ENCODE data around the gene MAP2K3. TPM values are rescaled to one million over a fixed set of nuclear protein-coding genes. Genes with fewer than 3 reads are reported as not detected.
A peak's percentile ranks its signal among the peaks of the same experiment; 100 is the strongest.
"Not testable (repeated sequence)": the region's sequence is repeated elsewhere in the genome, so short reads cannot be mapped to it uniquely, and the experiment has no call there.

Gene MAP2K3
- total and polyA plus RNA-seq, 2 of the 4 experiments (the other 2 are of a cell fraction): 23.5 to 82.2 TPM

DNA sequence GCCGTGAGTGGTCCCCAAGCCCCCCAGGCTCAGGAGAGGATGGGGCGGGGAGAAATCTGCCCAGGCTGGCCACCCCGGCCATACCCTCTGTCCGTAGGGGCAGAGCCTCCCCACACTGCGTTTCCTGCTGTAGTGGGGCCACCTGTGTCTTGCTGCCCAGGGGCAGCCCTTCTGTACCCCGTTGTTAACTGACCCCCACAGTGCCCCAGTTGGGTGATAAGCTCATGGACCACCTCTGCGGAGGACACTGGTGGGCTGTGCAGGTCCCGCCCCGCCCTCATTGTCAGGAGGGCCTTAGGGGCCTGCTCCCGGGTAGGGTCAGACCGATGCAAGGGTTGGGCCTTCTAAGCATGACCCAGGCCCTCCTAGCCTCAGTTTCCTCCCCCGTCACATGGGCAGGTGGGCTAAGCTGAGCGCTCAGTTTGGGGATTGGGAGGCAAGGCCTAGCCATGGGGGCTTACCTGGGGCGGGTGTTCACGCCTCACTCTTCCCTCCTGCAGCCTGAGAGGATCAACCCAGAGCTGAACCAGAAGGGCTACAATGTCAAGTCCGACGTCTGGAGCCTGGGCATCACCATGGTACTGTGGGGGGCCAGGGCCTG, 20.1 kb downstream of the MAP2K3 start:
- H2AK9ac ChIP-seq (replicated peaks; ENCODE audit: low read depth, low read length, poor library complexity); H3K9me3 ChIP-seq (ENCODE audit: control insufficient read depth, insufficient read depth, low read length); BruUV-seq (replicated peaks); intact Hi-C loops (cut with micrococcal nuclease); H2BK120ac ChIP-seq (ENCODE audit: low read depth, low read length); H3K9ac ChIP-seq (ENCODE audit: low read depth, low read length); H2AFZ ChIP-seq (replicated peaks; ENCODE audit: low read length, poor library complexity); H3K4ac ChIP-seq (ENCODE audit: low read depth, low read length); H3K9me1 ChIP-seq (ENCODE audit: insufficient read depth, low read length); DNase-seq; H4K91ac ChIP-seq (ENCODE audit: insufficient read depth, low read depth, low read length); H3K27me3 ChIP-seq (ENCODE audit: control insufficient read depth, insufficient read depth, low read length); H2AK5ac ChIP-seq (ENCODE audit: low read depth, low read length); H3K23ac ChIP-seq (ENCODE audit: low read depth, low read length); H2BK15ac ChIP-seq (ENCODE audit: low read depth, low read length); H2BK5ac ChIP-seq (ENCODE audit: low read depth, low read length, poor library complexity, severe bottlenecking); H2BK20ac ChIP-seq (ENCODE audit: low read depth, low read length); ATAC-seq (ENCODE audit: low read depth); dilution Hi-C loops (cut with HindIII; ENCODE audit: low sequenced_read_pairs, unreplicated experiment); POLR2A ChIA-PET (ENCODE audit: unreplicated experiment); H4K8ac ChIP-seq (ENCODE audit: low read depth in 2 of 2, low read length in 2 of 2); H3K4me3 ChIP-seq (ENCODE audit: insufficient read depth, low read depth, low read length); H3K56ac ChIP-seq (ENCODE audit: extremely low read depth, insufficient read depth, low read length); H3K18ac ChIP-seq (ENCODE audit: low read depth, low read length); H3K4me1 ChIP-seq (ENCODE audit: control insufficient read depth, insufficient read depth, low read length); H3K14ac ChIP-seq (replicated peaks; ENCODE audit: low read depth, low read length); H4K5ac ChIP-seq (ENCODE audit: low read depth, low read length); H3K4me2 ChIP-seq (ENCODE audit: low read depth, low read length); CTCF ChIA-PET: not testable (repeated sequence)
- peaks cover 11 to 44% of the 10 kb centered on the region in 2 experiments; a peak in 3 of 4 replicates for H3K79me1 ChIP-seq (ENCODE audit: low read depth in 1 of 2, low read length in 2 of 2)
- in situ Hi-C loops (cut with MboI; ENCODE audit: low sequenced_read_pairs): loop anchor here (25.0 kb wide), 1 partner anchor 483 kb away; no protein-coding TSS in a partner anchor
- H3K27ac ChIP-seq (ENCODE audit: insufficient read depth, low read length): peak overlapping the region; percentile 28; the same call in 1 of the 2 replicates
- peaks cover 27% of the 10 kb centered on the region for H4K20me1 ChIP-seq (ENCODE audit: insufficient read depth, low read length)
- peaks cover 60% of the 10 kb centered on the region for H3K36me3 ChIP-seq (ENCODE audit: control insufficient read depth, insufficient read depth, low read length)
- 62% methylated on average over 9 of the region's 17 CpGs; no CpG with 5 or more reads in 1 of the 2 experiments for WGBS, 2 experiments (ENCODE audit: extremely low coverage in 2 of 2, insufficient read length in 1 of 2)

DNA sequence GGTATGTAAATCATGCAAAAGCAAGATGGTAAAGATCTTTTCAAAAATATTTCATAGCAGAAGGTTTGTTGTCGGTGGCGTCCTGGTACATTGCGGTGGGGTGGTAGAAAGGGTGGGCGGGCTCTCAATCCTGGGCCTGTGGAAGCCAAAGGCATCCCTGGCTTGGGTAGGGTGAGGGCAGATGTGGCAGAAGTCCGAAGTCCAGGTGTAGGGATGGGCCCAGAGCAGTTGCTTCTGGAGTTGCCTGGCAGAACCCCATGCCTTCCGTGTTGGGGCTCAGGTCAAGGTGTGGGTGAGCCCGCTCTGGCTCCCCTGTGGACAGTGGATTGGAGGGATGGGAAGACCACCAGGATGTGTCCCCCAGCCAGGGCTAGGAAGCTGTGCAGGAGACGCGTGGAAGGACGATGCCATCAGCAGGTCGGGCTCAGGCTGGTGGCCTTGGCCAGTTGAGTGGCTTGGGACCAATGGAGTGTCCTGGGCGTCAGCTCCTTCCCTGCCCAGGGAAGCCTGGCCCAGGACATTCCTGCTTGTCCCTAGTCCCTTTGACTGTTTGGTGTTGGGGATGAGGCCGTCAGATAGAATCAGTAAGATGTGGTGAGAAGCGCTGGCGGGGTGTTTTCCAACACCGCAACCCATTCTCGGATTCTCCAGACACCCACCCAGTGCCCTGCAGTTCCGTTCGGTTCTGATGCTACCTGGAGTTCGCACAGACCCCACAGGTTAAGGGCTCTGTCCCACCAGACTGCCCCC, 21.1 kb downstream of the MAP2K3 start:
- Histone ChIP-seq H3K27ac (ENCODE audit: insufficient read depth, low read length) (peak overlapping the region; percentile 59; the same call in 1 of the 2 replicates), H4K20me1 (ENCODE audit: insufficient read depth, low read length) (peaks cover 18% of the 10 kb centered on the region), H3K79me1 (ENCODE audit: low read depth in 1 of 2, low read length in 2 of 2) (peaks cover 7 to 34% of the 10 kb centered on the region in 2 experiments; a peak in 3 of 4 replicates), H3K36me3 (ENCODE audit: control insufficient read depth, insufficient read depth, low read length) (peaks cover 59% of the 10 kb centered on the region)
- H2AK9ac ChIP-seq (replicated peaks; ENCODE audit: low read depth, low read length, poor library complexity); H3K23ac ChIP-seq (ENCODE audit: low read depth, low read length); dilution Hi-C loops (cut with HindIII; ENCODE audit: low sequenced_read_pairs, unreplicated experiment); H2AFZ ChIP-seq (replicated peaks; ENCODE audit: low read length, poor library complexity); BruUV-seq (replicated peaks); H3K18ac ChIP-seq (ENCODE audit: low read depth, low read length); H2BK120ac ChIP-seq (ENCODE audit: low read depth, low read length); H3K4me2 ChIP-seq (ENCODE audit: low read depth, low read length); POLR2A ChIA-PET (ENCODE audit: unreplicated experiment); H4K5ac ChIP-seq (ENCODE audit: low read depth, low read length); H2BK15ac ChIP-seq (ENCODE audit: low read depth, low read length); H3K4ac ChIP-seq (ENCODE audit: low read depth, low read length); H3K9ac ChIP-seq (ENCODE audit: low read depth, low read length); H4K8ac ChIP-seq (ENCODE audit: low read depth in 2 of 2, low read length in 2 of 2); H3K9me3 ChIP-seq (ENCODE audit: control insufficient read depth, insufficient read depth, low read length); H3K27me3 ChIP-seq (ENCODE audit: control insufficient read depth, insufficient read depth, low read length); H3K4me3 ChIP-seq (ENCODE audit: insufficient read depth, low read depth, low read length); CTCF ChIA-PET; H4K91ac ChIP-seq (ENCODE audit: insufficient read depth, low read depth, low read length); H2BK20ac ChIP-seq (ENCODE audit: low read depth, low read length); H2AK5ac ChIP-seq (ENCODE audit: low read depth, low read length); H3K9me1 ChIP-seq (ENCODE audit: insufficient read depth, low read length); H3K56ac ChIP-seq (ENCODE audit: extremely low read depth, insufficient read depth, low read length); DNase-seq; ATAC-seq (ENCODE audit: low read depth); H3K14ac ChIP-seq (replicated peaks; ENCODE audit: low read depth, low read length); H2BK5ac ChIP-seq (ENCODE audit: low read depth, low read length, poor library complexity, severe bottlenecking); H3K4me1 ChIP-seq (ENCODE audit: control insufficient read depth, insufficient read depth, low read length); intact Hi-C loops (cut with micrococcal nuclease): not testable (repeated sequence)
- WGBS, 2 experiments (ENCODE audit: extremely low coverage in 2 of 2, insufficient read length in 1 of 2): 90% methylated on average over 2 of the region's 20 CpGs; no CpG with 5 or more reads in 1 of the 2 experiments
- in situ Hi-C loops (cut with MboI; ENCODE audit: low sequenced_read_pairs): loop anchor here (25.0 kb wide), 1 partner anchor 482 kb away; no protein-coding TSS in a partner anchor
